WTC11 (cell line): ENCODE results near the gene ABLIM2.

ENCODE experiments used
- ATF2 ChIP-seq: sonication (generic); formaldehyde crosslinking; IDR thresholded peaks from 2 replicates; pipeline ENCODE4 v1.8.1; 2022; ENCODE audit warnings: low read depth, missing genetic modification reagents, borderline replicate concordance
- ATF3 ChIP-seq: sonication (generic); formaldehyde crosslinking; conservative IDR thresholded peaks from 2 replicates; pipeline ENCODE4 v1.8.1; 2022; ENCODE audit warnings: mild to moderate bottlenecking, missing genetic modification reagents
- CTCF ChIP-seq: fragments of 200-600 bp; IDR thresholded peaks from 2 replicates; pipeline ENCODE4 v1.8.0; 2022; ENCODE audit warnings: antibody characterized with exemption
- GABPB1 ChIP-seq: sonication (generic); formaldehyde crosslinking; IDR thresholded peaks from 2 replicates; pipeline ENCODE4 v1.8.1; 2023; ENCODE audit warnings: mild to moderate bottlenecking, missing genetic modification reagents
- IRF1 ChIP-seq: sonication (generic); formaldehyde crosslinking; IDR thresholded peaks from 2 replicates; pipeline ENCODE4 v1.8.0; 2023; ENCODE audit warnings: missing genetic modification reagents
- MAX ChIP-seq: sonication (generic); formaldehyde crosslinking; IDR thresholded peaks from 2 replicates; pipeline ENCODE4 v1.8.0; 2022; ENCODE audit warnings: mild to moderate bottlenecking, missing genetic modification reagents
- RELA ChIP-seq: sonication (generic); formaldehyde crosslinking; IDR thresholded peaks from 2 replicates; pipeline ENCODE4 v1.8.1; 2022; ENCODE audit warnings: missing genetic modification reagents, mild to moderate bottlenecking, borderline replicate concordance
- SP1 ChIP-seq: sonication (generic); formaldehyde crosslinking; conservative IDR thresholded peaks from 2 replicates; pipeline ENCODE4 v1.8.1; 2022; ENCODE audit warnings: missing genetic modification reagents
- ZBTB21 ChIP-seq: sonication (generic); formaldehyde crosslinking; IDR thresholded peaks from 2 replicates; pipeline ENCODE4 v1.8.1; 2023; ENCODE audit warnings: mild to moderate bottlenecking, missing genetic modification reagents, borderline replicate concordance
- ZBTB43 ChIP-seq: sonication (generic); formaldehyde crosslinking; IDR thresholded peaks from 2 replicates; pipeline ENCODE4 v1.8.1; 2023; ENCODE audit warnings: mild to moderate bottlenecking, missing genetic modification reagents
- ZNF671 ChIP-seq: fragments of 250-450 bp; sonication (Bioruptor Pico); IDR thresholded peaks from 2 replicates; pipeline ENCODE4 v1.8.0; 2021; ENCODE audit warnings: mild to moderate bottlenecking

GRCh38 chr4:8203052-8203401, 44.4 kb upstream of the ABLIM2 start:
- no peak for TF ChIP-seq ATF3 (CRISPR knock-in tag)
- no peak for TF ChIP-seq CTCF
- no peak for TF ChIP-seq MAX (CRISPR knock-in tag)
- TF ChIP-seq ZBTB43 (CRISPR knock-in tag), result no peak
- TF ChIP-seq ZNF671 (CRISPR knock-in tag), result no peak
- TF ChIP-seq SP1 (CRISPR knock-in tag), result no peak
- no peak for TF ChIP-seq ATF2 (CRISPR knock-in tag)
- no peak for TF ChIP-seq GABPB1 (CRISPR knock-in tag)
- no peak for TF ChIP-seq IRF1 (CRISPR knock-in tag)
- TF ChIP-seq ZBTB21, result no peak
- TF ChIP-seq RELA (CRISPR knock-in tag), result no peak
